IPS-NIHi7 (cell line): ENCODE measurements around the gene PHACTR3.
"Not testable (repeated sequence)": the region's sequence is repeated elsewhere in the genome, so short reads cannot be mapped to it uniquely, and the experiment has no call there.

Experiments
- DNase-seq: peaks from one replicate; pipeline ENCODE4 v3.0.0; 2012; ENCODE audit warnings: mixed read lengths; ENCODE audit errors: extremely low spot score

PHACTR3 gene

GRCh38 chr20:59828125-59829053 lies 224.0 kb downstream of the PHACTR3 start:
- DNase-seq: no peak

- no peak for DNase-seq
Observed at GRCh38 chr20:59829054-59829785, 224.9 kb downstream of the PHACTR3 start.

GRCh38 chr20:59829786-59830664 lies 225.7 kb downstream of the PHACTR3 start:
- DNase-seq: no peak

GRCh38 chr20:59830665-59831023 lies 226.3 kb downstream of the PHACTR3 start:
- DNase-seq: no peak

GRCh38 chr20:59831024-59831915 lies 226.9 kb downstream of the PHACTR3 start:
- DNase-seq: no peak

GRCh38 chr20:59831916-59832270 lies 227.6 kb downstream of the PHACTR3 start:
- DNase-seq: no peak

- DNase-seq: no peak
Observed at GRCh38 chr20:59832406-59833363, 228.3 kb downstream of the PHACTR3 start.

GRCh38 chr20:59835057-59835447 lies 230.7 kb downstream of the PHACTR3 start:
- no peak for DNase-seq

GRCh38 chr20:59835448-59836395 lies 231.4 kb downstream of the PHACTR3 start:
- DNase-seq: peak; percentile 64

GRCh38 chr20:59836767-59837166 lies 232.4 kb downstream of the PHACTR3 start:
- DNase-seq: no peak

GRCh38 chr20:59837623-59838394 lies 233.5 kb downstream of the PHACTR3 start:
- DNase-seq: no peak

GRCh38 chr20:59839400-59839799 lies 235.1 kb downstream of the PHACTR3 start:
- no peak for DNase-seq

- no peak for DNase-seq
Observed at GRCh38 chr20:59845472-59845871, 241.1 kb downstream of the PHACTR3 start.

- no peak for DNase-seq
Observed at GRCh38 chr20:59848182-59848581, 243.8 kb downstream of the PHACTR3 start.

- DNase-seq: no peak
Observed at GRCh38 chr20:59850018-59850641, 245.8 kb downstream of the PHACTR3 start.

GRCh38 chr20:59856526-59856925 lies 252.2 kb downstream of the PHACTR3 start:
- DNase-seq: not testable (repeated sequence)

- not testable (repeated sequence) for DNase-seq
Observed at GRCh38 chr20:59856941-59857340, 252.6 kb downstream of the PHACTR3 start.
